T-helper 2 cell treated with Interferon-gamma antibody and Interleukin-4, amounts not matched to agents 100 ng/mL and 5 ng/mL, for 36 hours (primary cell): ENCODE results near the gene MBD3L1. TPM values are rescaled to one million over a fixed set of nuclear protein-coding genes. Genes with fewer than 3 reads are reported as not detected.

Experiments
- intact Hi-C: fragments of 100-400 bp; cut with micrococcal nuclease; formaldehyde crosslinking; loops from one replicate; pipeline ENCODE4 v1.15.1; 2023
- total RNA-seq: library from RNA; stranded (reverse); gene quantifications from 2 replicates; pipeline ENCODE4 v1.2.3, GENCODE V29; 2022

The MBD3L1 gene
- not detected in 2 replicates for total RNA-seq

- intact Hi-C loops = loop anchor here (1.0 to 10.0 kb wide), 5 partner anchors 130 to 987 kb away; partner anchors contain the start of genes FBXL12, ZNF317 and ZNF426
Measured at GRCh38 chr19:8832132-8833021, at the start of gene MBD3L1, which contains the start of gene ZNF558. TSS of gene MBD3L1 (plus strand) at chr19:8832377. CDS start at chr19:8842679, 10,302 bp downstream. TSS of gene ZNF558 (minus strand) at chr19:8832304. CDS start at chr19:8822659, 9,645 bp downstream.

- intact Hi-C loops = no loop called here
Measured at GRCh38 chr19:8794823-8795222, 37.4 kb upstream of the MBD3L1 start.

GRCh38 chr19:8806661-8807060 is 25.5 kb upstream of the MBD3L1 start:
- intact Hi-C loops = no loop called here

GRCh38 chr19:8811315-8812172 is 20.6 kb upstream of the MBD3L1 start:
- intact Hi-C loops = no loop called here

- intact Hi-C loops = no loop called here
Measured at GRCh38 chr19:8814176-8814575, 18.0 kb upstream of the MBD3L1 start.

GRCh38 chr19:8815780-8816179 is 16.4 kb upstream of the MBD3L1 start:
- intact Hi-C loops = no loop called here

- intact Hi-C loops = no loop called here
Measured at GRCh38 chr19:8820234-8820633, 11.9 kb upstream of the MBD3L1 start.

- intact Hi-C loops = no loop called here
Measured at GRCh38 chr19:8821748-8822241, 10.4 kb upstream of the MBD3L1 start.

GRCh38 chr19:8826371-8826770 is 5.8 kb upstream of the MBD3L1 start:
- intact Hi-C loops = no loop called here

- intact Hi-C loops = no loop called here
Measured at GRCh38 chr19:8827277-8827676, 4.9 kb upstream of the MBD3L1 start.

- intact Hi-C loops = loop anchor here (5.0 to 10.0 kb wide), 3 partner anchors 129 to 706 kb away; partner anchors contain the start of gene ZNF426
Measured at GRCh38 chr19:8831373-8831772, 804 bp upstream of the MBD3L1 start.

GRCh38 chr19:8831832-8832131 is 395 bp upstream of the MBD3L1 start:
- intact Hi-C loops = loop anchor here (1.0 to 10.0 kb wide), 5 partner anchors 129 to 988 kb away; partner anchors contain the start of genes FBXL12, ZNF317 and ZNF426

GRCh38 chr19:8835446-8835845 is 3.3 kb downstream of the MBD3L1 start:
- intact Hi-C loops = loop anchor here (10.0 kb wide), 1 partner anchor 171 kb away; no protein-coding TSS in a partner anchor

- intact Hi-C loops = loop anchor here (10.0 kb wide), 1 partner anchor 171 kb away; no protein-coding TSS in a partner anchor
Measured at GRCh38 chr19:8835877-8836276, 3.7 kb downstream of the MBD3L1 start.

- intact Hi-C loops = no loop called here
Measured at GRCh38 chr19:8840708-8841107, 8.5 kb downstream of the MBD3L1 start.

GRCh38 chr19:8846819-8847218 is 14.6 kb downstream of the MBD3L1 start:
- intact Hi-C loops = no loop called here

GRCh38 chr19:8849232-8849631 is 17.1 kb downstream of the MBD3L1 start:
- intact Hi-C loops = no loop called here

- intact Hi-C loops = no loop called here
Measured at GRCh38 chr19:8850488-8850887, 18.3 kb downstream of the MBD3L1 start.

- intact Hi-C loops = no loop called here
Measured at GRCh38 chr19:8858260-8858659, 26.1 kb downstream of the MBD3L1 start.

GRCh38 chr19:8866344-8866743 is 34.2 kb downstream of the MBD3L1 start:
- intact Hi-C loops = no loop called here

GRCh38 chr19:8877854-8878705 is 45.9 kb downstream of the MBD3L1 start:
- intact Hi-C loops = no loop called here
